Psoas muscle (tissue), 8 donors: ENCODE data around the gene MAPK7. TPM values are rescaled to one million over a fixed set of nuclear protein-coding genes. Genes with fewer than 3 reads are reported as not detected.

Source experiments
- ATAC-seq, 4 donors: fragments of 200-7000 bp; cut with Tn5 transposase; one replicate each; pipeline ENCODE4 v1.9.1; 2020; ENCODE audit warnings: moderate library complexity in 3 of 4, mild to moderate bottlenecking in 2 of 4
- DNase-seq, 2 donors: peaks; one replicate each; pipeline ENCODE4 v3.0.0-alpha.2; 2020
- H3K27ac ChIP-seq: fragments of 200-600 bp; one replicate; pipeline ENCODE4 v1.8.0; 2022
- H3K27me3 ChIP-seq, 3 donors: fragments of 200-600 bp in 1 of 3; one replicate each; pipeline versions ENCODE4 v1.6.1 to v1.8.0; 2013 to 2022; ENCODE audit warnings: low read length in 2 of 3, mild to moderate bottlenecking in 2 of 3, moderate library complexity in 1 of 3; ENCODE audit not compliant: insufficient read depth in 3 of 3
- H3K36me3 ChIP-seq, 2 donors: fragments of 200-600 bp in 1 of 2; one replicate each; pipeline versions ENCODE4 v1.6.1 to v1.8.0; 2013 to 2022; ENCODE audit warnings: low read depth in 1 of 2, mild to moderate bottlenecking in 1 of 2, moderate library complexity in 1 of 2; ENCODE audit not compliant: insufficient read depth in 1 of 2
- H3K4me1 ChIP-seq: fragments of 200-600 bp; one replicate; pipeline ENCODE4 v1.8.0; 2022
- H3K4me3 ChIP-seq: fragments of 200-600 bp; one replicate; pipeline ENCODE4 v1.8.0; 2022; ENCODE audit warnings: mild to moderate bottlenecking
- H3K9me3 ChIP-seq: fragments of 200-600 bp; one replicate; pipeline ENCODE4 v1.8.0; 2022
- WGBS, 3 donors: extraction: QIAGEN DNeasy Blood & Tissue Kit; methylation state at CpG; one replicate each; pipeline versions ENCODE4 v1.1.6 to v1.1.7; 2013; 5-methylcytosine and 5-hydroxymethylcytosine counted together
- intact Hi-C, 2 donors: fragments of 100-400 bp; cut with DNase I; formaldehyde crosslinking; loops; one replicate each; pipeline versions ENCODE4 v1.11.0 to v1.14.2; 2022
- polyA plus RNA-seq, 3 donors: library from polyadenylated mRNA; stranded (reverse); fragments of 200-250 nt; gene quantifications; one replicate each; pipeline ENCODE4 v1.2.3, GENCODE V29; 2013
- total RNA-seq, 4 donors: library from RNA; stranded (reverse); fragmentation: NEBNext Ultra II Directional in 2 of 4; extraction: Animal tissue kit (Norgen Biotek cat#: 25700) in 2 of 4; gene quantifications; one replicate each; pipeline versions ENCODE4 v1.2.1 to v1.2.4, GENCODE V29; 2021 to 2023
- TF ChIP-seq, protein P1 (sequence below): fragments of 200-600 bp; IDR thresholded peaks from one replicate; pipeline ENCODE4 v1.8.0; 2022; ENCODE audit warnings: antibody characterized with exemption
- donor health status: healthy with polysubstance abuse.
- donor health status: DM: no; HTN: no; CAD: no; lungs with moderate emphysema.
- donor health status: Bipolar disorder and iron deficiency.
- donor health status: healthy.
- donor health status: DM: yes; HTN: yes; CAD: no.
- donor health status: DM: no; HTN: no; CAD: no.
- donor health status: DM: no; HTN: no; CAD: no.
- donor health status: DM: yes; HTN: yes; CAD: no.

The MAPK7 gene
- total and polyA plus RNA-seq, 7 donors: 6.1 to 12.6 (median 7.5) TPM

DNA sequence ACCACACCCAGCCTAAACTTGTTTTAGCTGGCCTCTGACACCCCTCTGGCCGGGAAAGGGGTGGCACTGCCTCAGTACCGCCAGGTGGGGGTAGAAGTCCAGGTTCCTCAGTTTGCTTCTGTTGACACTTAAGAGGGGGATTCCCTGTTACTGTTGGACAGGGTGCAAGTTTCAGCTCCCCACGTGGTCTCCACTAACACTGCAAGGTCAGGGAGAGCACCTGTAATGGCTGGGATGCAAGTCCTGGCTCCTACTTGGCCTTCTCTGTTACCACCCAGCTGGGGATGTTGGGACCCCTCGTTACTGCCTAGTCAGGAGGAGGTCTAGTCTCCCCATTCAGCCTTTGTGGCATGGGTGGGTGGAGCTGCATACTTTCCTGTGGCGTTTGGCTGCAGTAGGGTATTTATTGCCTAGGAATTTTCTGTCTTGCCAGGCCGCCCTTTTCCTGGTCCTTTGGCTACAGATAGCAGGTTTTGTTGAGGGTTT lies 19.3 kb downstream of the MAPK7 start:
- TF ChIP-seq, protein P1, sequence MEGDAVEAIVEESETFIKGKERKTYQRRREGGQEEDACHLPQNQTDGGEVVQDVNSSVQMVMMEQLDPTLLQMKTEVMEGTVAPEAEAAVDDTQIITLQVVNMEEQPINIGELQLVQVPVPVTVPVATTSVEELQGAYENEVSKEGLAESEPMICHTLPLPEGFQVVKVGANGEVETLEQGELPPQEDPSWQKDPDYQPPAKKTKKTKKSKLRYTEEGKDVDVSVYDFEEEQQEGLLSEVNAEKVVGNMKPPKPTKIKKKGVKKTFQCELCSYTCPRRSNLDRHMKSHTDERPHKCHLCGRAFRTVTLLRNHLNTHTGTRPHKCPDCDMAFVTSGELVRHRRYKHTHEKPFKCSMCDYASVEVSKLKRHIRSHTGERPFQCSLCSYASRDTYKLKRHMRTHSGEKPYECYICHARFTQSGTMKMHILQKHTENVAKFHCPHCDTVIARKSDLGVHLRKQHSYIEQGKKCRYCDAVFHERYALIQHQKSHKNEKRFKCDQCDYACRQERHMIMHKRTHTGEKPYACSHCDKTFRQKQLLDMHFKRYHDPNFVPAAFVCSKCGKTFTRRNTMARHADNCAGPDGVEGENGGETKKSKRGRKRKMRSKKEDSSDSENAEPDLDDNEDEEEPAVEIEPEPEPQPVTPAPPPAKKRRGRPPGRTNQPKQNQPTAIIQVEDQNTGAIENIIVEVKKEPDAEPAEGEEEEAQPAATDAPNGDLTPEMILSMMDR: no peak
- Histone ChIP-seq H3K4me1 (no peaks in the 10 kb centered on the region), H3K27ac (peak overlapping the region; percentile 4), H3K36me3 (no peaks in the 10 kb centered on the region), H3K9me3 (no peaks in the 10 kb centered on the region), H3K27me3 (no peaks in the 10 kb centered on the region), H3K4me3 (no peak overlapping the region)
- no peak for DNase-seq
- WGBS, 3 donors: 66 to 78% (median 68%) methylated on average over 6 of the region's 6 CpGs
- intact Hi-C loops: no loop called here
- no peak for ATAC-seq

GRCh38 chr17:19398301-19399181 lies 20.2 kb downstream of the MAPK7 start:
- 60 to 69% (median 67%) methylated on average over 2 of the region's 2 CpGs for WGBS, 3 donors
- peak overlapping the region; percentile 4 for H3K27ac ChIP-seq
- TF ChIP-seq, protein P1: no peak
- H3K9me3 ChIP-seq: no peaks in the 10 kb centered on the region
- no peaks in the 10 kb centered on the region for H3K27me3 ChIP-seq
- H3K4me1 ChIP-seq: no peaks in the 10 kb centered on the region
- DNase-seq: peak; percentile 66 to 81
- intact Hi-C loops: no loop called here
- no peak overlapping the region for H3K4me3 ChIP-seq
- H3K36me3 ChIP-seq: no peaks in the 10 kb centered on the region
- ATAC-seq: peak in 3 of 4 donors; percentile 63 to 70 (median 67)

GRCh38 chr17:19399750-19400450 lies 21.6 kb downstream of the MAPK7 start:
- Histone ChIP-seq H3K27ac (no peak overlapping the region), H3K9me3 (no peaks in the 10 kb centered on the region), H3K4me3 (no peak overlapping the region), H3K4me1 (no peaks in the 10 kb centered on the region), H3K27me3 (no peaks in the 10 kb centered on the region), H3K36me3 (no peaks in the 10 kb centered on the region)
- ATAC-seq (no peak), DNase-seq (no peak)
- intact Hi-C loops: no loop called here
- WGBS, 3 donors: 61 to 75% (median 64%) methylated on average over 3 of the region's 3 CpGs
- TF ChIP-seq, protein P1: no peak

- Histone ChIP-seq H3K27ac (no peak overlapping the region), H3K4me3 (no peak overlapping the region), H3K4me1 (no peaks in the 10 kb centered on the region), H3K9me3 (no peaks in the 10 kb centered on the region), H3K27me3 (no peaks in the 10 kb centered on the region), H3K36me3 (no peaks in the 10 kb centered on the region)
- WGBS, 3 donors: 78 to 84% (median 79%) methylated on average over 8 of the region's 8 CpGs
- intact Hi-C loops: no loop called here
- ATAC-seq: no peak
- DNase-seq: no peak
- TF ChIP-seq, protein P1: no peak
Observed at GRCh38 chr17:19401321-19402010, 23.2 kb downstream of the MAPK7 start.
